Neutrophil (primary cell): ENCODE measurements around the gene ERMP1.

ENCODE experiments used
- H3K27ac ChIP-seq: fragments of 200-600 bp; sonication (generic); 2 replicates; pipeline ENCODE4 v1.5.1; 2016; ENCODE audit warnings: mild to moderate bottlenecking, moderate library complexity
- H3K27me3 ChIP-seq: fragments of 200-600 bp; sonication (generic); 2 replicates; pipeline ENCODE4 v1.6.0; 2016; ENCODE audit warnings: mild to moderate bottlenecking
- H3K36me3 ChIP-seq: fragments of 200-600 bp; sonication (generic); 2 replicates; pipeline ENCODE4 v1.5.1; 2017
- H3K4me1 ChIP-seq, 2 experiments: fragments of 200-600 bp in 1 of 2; sonication (generic) in 1 of 2; 1 replicate in 1 of 2; 2 replicates in 1 of 2; pipeline versions ENCODE4 v1.5.1 to v1.6.1; 2013 to 2016; ENCODE audit warnings: low read depth in 1 of 2, low read length in 1 of 2, mild to moderate bottlenecking in 1 of 2, moderate library complexity in 1 of 2; ENCODE audit not compliant: control insufficient read depth in 1 of 2, insufficient read depth in 1 of 2
- H3K4me3 ChIP-seq, 2 experiments: fragments of 200-600 bp in 1 of 2; sonication (generic) in 1 of 2; 1 replicate in 1 of 2; 2 replicates in 1 of 2; pipeline ENCODE4 v1.5.1; 2013 to 2016; ENCODE audit warnings: low read depth in 1 of 2, low read length in 1 of 2, mild to moderate bottlenecking in 1 of 2, moderate library complexity in 1 of 2
- H3K9me3 ChIP-seq: fragments of 200-600 bp; sonication (generic); 2 replicates; pipeline ENCODE4 v1.5.1; 2016
- CTCF ChIP-seq: fragments of 200-600 bp; sonication (generic); IDR thresholded peaks from 2 replicates; pipeline ENCODE4 v1.5.1; 2016; ENCODE audit warnings: antibody characterized with exemption

Gene ERMP1

GRCh38 chr9:5870020-5870339 is 37.1 kb upstream of the ERMP1 start:
- no peaks in the 10 kb centered on the region for H3K4me1 ChIP-seq
- no peaks in the 10 kb centered on the region for H3K9me3 ChIP-seq
- H3K4me3 ChIP-seq, result no peak overlapping the region
- H3K27ac ChIP-seq, result no peak overlapping the region
- H3K27me3 ChIP-seq, result no peaks in the 10 kb centered on the region
- H3K36me3 ChIP-seq, result no peaks in the 10 kb centered on the region
- TF ChIP-seq CTCF, result no peak

- Histone ChIP-seq H3K36me3 (no peaks in the 10 kb centered on the region), H3K4me1 (no peaks in the 10 kb centered on the region)
- TF ChIP-seq CTCF, result no peak
Measured at GRCh38 chr9:5869315-5870019, 36.5 kb upstream of the ERMP1 start.

GRCh38 chr9:5868235-5868634 is 35.3 kb upstream of the ERMP1 start:
- H3K9me3 ChIP-seq, result no peaks in the 10 kb centered on the region
- H3K4me3 ChIP-seq, result no peak overlapping the region
- H3K27ac ChIP-seq, result no peak overlapping the region
- no peaks in the 10 kb centered on the region for H3K27me3 ChIP-seq
- TF ChIP-seq CTCF, result no peak
- H3K4me1 ChIP-seq, result no peaks in the 10 kb centered on the region
- H3K36me3 ChIP-seq, result no peaks in the 10 kb centered on the region

More at GRCh38 chr9:5869315-5870019, 36.5 kb upstream of the ERMP1 start:
- Histone ChIP-seq H3K9me3 (no peaks in the 10 kb centered on the region), H3K27ac (no peak overlapping the region), H3K27me3 (no peaks in the 10 kb centered on the region), H3K4me3 (no peak overlapping the region)

GRCh38 chr9:5866685-5867084 is 33.8 kb upstream of the ERMP1 start:
- Histone ChIP-seq H3K4me1 (no peaks in the 10 kb centered on the region), H3K9me3 (no peaks in the 10 kb centered on the region), H3K27me3 (no peaks in the 10 kb centered on the region), H3K4me3 (no peak overlapping the region), H3K36me3 (no peaks in the 10 kb centered on the region), H3K27ac (no peak overlapping the region)
- TF ChIP-seq CTCF, result no peak

GRCh38 chr9:5866272-5866671 is 33.4 kb upstream of the ERMP1 start:
- Histone ChIP-seq H3K4me1 (no peaks in the 10 kb centered on the region), H3K27ac (no peak overlapping the region), H3K27me3 (no peaks in the 10 kb centered on the region), H3K36me3 (no peaks in the 10 kb centered on the region), H3K4me3 (no peak overlapping the region), H3K9me3 (no peaks in the 10 kb centered on the region)
- no peak for TF ChIP-seq CTCF
